ENCODE data around the gene ACAP2. TPM values are rescaled to one million over a fixed set of nuclear protein-coding genes. Genes with fewer than 3 reads are reported as not detected.

ACAP2 gene
- total RNA-seq, 4 donors from 2014 or later, result 31.8 to 85.8 (median 43.9) TPM

DNA sequence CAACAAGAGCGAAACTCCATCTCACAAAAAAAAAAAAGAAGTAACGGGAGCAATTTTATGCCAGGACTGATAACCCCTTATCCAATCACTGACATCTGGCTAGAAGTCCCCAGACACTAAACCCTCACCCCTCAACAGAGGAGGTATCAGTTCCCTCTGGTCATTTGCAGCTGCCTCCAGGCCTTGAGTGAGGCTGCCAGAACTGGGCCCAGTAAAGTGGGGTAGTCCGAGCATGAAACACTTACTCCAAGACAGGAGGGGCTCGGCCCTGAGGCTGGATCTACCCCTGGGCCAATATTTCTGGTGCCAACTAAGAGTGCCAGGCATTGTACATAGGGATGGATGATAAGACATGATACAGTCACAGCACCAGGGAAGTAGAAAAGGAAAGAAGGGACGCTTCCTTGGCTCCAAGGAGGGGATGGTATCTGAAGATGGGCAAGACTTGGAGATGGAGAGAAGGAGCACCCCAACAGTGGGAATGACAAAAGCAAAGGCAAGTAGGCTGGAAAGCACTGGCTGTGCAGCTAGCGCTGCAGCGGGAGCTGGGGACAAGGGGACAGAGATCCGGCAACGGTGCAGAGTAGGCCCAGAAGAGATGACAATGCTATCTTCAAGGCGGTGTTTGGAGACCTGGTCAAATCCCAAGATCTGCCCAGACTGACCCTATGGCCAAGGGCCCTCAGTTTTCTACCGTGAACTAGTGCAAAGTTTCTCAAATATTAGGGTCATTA is 174.1 kb downstream of the ACAP2 start:
- peaks cover 0 to 20% (median 0%) of the 10 kb centered on the region in 4 donors for H3K36me3 ChIP-seq
- peaks cover 21 to 30% (median 27%) of the 10 kb centered on the region in 4 donors for H3K4me1 ChIP-seq
- no peaks in the 10 kb centered on the region for H3K9me3 ChIP-seq
- no peak overlapping the region for H3K27ac ChIP-seq (replicated peaks in 1 of 4)
- no peak overlapping the region for H3K4me3 ChIP-seq
- no peak for DNase-seq (ENCODE audit: extremely low spot score)
- intact Hi-C loops (cut with DNase I), result no loop called here
- TF ChIP-seq POLR2A (IDR thresholded peaks at IDR 0.05; ENCODE audit: low read depth) (no peak), POLR2AphosphoS5 (IDR thresholded peaks at IDR 0.05) (no peak), EP300 (IDR thresholded peaks at IDR 0.05) (no peak)
- TF ChIP-seq, protein P1, sequence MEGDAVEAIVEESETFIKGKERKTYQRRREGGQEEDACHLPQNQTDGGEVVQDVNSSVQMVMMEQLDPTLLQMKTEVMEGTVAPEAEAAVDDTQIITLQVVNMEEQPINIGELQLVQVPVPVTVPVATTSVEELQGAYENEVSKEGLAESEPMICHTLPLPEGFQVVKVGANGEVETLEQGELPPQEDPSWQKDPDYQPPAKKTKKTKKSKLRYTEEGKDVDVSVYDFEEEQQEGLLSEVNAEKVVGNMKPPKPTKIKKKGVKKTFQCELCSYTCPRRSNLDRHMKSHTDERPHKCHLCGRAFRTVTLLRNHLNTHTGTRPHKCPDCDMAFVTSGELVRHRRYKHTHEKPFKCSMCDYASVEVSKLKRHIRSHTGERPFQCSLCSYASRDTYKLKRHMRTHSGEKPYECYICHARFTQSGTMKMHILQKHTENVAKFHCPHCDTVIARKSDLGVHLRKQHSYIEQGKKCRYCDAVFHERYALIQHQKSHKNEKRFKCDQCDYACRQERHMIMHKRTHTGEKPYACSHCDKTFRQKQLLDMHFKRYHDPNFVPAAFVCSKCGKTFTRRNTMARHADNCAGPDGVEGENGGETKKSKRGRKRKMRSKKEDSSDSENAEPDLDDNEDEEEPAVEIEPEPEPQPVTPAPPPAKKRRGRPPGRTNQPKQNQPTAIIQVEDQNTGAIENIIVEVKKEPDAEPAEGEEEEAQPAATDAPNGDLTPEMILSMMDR (IDR thresholded peaks at IDR 0.05), result no peak
- WGBS, result 90% methylated on average over 11 of the region's 11 CpGs
- H3K27me3 ChIP-seq, result no peaks in the 10 kb centered on the region

DNA sequence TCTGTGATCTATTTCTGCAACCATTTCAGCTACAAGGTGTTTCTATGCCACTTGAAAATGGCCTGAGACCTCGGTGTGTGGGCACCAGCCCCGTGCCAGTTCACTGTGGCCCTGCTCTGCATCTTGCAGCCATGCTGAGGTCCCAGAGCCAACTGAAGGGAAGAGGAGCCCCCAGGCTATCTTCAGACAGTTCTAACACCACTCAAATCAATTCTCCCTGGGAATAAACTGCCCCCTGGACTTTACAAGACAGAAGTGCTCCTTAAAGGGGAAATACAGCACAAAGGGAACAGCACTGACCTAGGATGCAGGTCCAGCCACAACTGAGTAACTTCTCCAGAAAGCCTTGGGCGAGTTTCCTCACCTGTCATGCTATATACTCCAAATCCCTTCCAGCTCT is 175.7 kb downstream of the ACAP2 start:
- intact Hi-C loops (cut with DNase I), result no loop called here
- H3K4me1 ChIP-seq, result peaks cover 20 to 28% (median 26%) of the 10 kb centered on the region in 4 donors
- H3K36me3 ChIP-seq, result peaks cover 0 to 20% (median 0%) of the 10 kb centered on the region in 4 donors
- no peaks in the 10 kb centered on the region for H3K9me3 ChIP-seq
- TF ChIP-seq POLR2A (IDR thresholded peaks at IDR 0.05; ENCODE audit: low read depth), result no peak
- TF ChIP-seq, protein P1 (IDR thresholded peaks at IDR 0.05), result no peak
- no peak for TF ChIP-seq EP300 (IDR thresholded peaks at IDR 0.05)
- no peak for TF ChIP-seq POLR2AphosphoS5 (IDR thresholded peaks at IDR 0.05)
- no peak overlapping the region for H3K4me3 ChIP-seq
- H3K27ac ChIP-seq (replicated peaks in 1 of 4), result no peak overlapping the region
- 93% methylated on average over 3 of the region's 3 CpGs for WGBS
- no peaks in the 10 kb centered on the region for H3K27me3 ChIP-seq
- no peak for DNase-seq (ENCODE audit: extremely low spot score)

DNA sequence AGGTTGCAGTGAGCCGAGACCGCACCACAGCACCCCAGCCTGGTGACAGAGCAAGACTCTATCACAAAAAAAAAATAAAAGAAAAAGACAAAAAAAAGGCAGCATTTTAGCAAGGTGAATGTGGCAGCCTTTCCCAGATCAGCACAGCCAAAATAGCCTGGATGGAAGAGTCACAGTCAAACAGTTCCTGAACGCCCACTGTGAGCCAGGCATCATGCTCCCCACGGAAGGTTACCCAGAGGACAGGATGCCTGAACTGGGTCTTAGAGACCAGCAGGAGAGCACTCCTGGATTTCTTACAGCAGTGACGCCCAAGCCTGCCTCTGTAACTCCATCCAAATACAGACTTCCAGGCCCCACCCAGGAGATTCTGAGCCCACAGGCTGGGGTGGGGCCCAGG is 176.4 kb downstream of the ACAP2 start:
- peaks cover 0 to 20% (median 0%) of the 10 kb centered on the region in 4 donors for H3K36me3 ChIP-seq
- no peaks in the 10 kb centered on the region for H3K27me3 ChIP-seq
- intact Hi-C loops (cut with DNase I), result no loop called here
- no peak overlapping the region for H3K27ac ChIP-seq (replicated peaks in 1 of 4)
- H3K4me3 ChIP-seq, result no peak overlapping the region
- DNase-seq (ENCODE audit: extremely low spot score), result no peak
- 86% methylated on average over 5 of the region's 5 CpGs for WGBS
- peaks cover 15 to 22% (median 20%) of the 10 kb centered on the region in 4 donors for H3K4me1 ChIP-seq
- TF ChIP-seq POLR2AphosphoS5 (IDR thresholded peaks at IDR 0.05) (no peak), EP300 (IDR thresholded peaks at IDR 0.05) (no peak), POLR2A (IDR thresholded peaks at IDR 0.05; ENCODE audit: low read depth) (no peak)
- TF ChIP-seq, protein P1 (IDR thresholded peaks at IDR 0.05), result no peak
- H3K9me3 ChIP-seq, result no peaks in the 10 kb centered on the region

DNA sequence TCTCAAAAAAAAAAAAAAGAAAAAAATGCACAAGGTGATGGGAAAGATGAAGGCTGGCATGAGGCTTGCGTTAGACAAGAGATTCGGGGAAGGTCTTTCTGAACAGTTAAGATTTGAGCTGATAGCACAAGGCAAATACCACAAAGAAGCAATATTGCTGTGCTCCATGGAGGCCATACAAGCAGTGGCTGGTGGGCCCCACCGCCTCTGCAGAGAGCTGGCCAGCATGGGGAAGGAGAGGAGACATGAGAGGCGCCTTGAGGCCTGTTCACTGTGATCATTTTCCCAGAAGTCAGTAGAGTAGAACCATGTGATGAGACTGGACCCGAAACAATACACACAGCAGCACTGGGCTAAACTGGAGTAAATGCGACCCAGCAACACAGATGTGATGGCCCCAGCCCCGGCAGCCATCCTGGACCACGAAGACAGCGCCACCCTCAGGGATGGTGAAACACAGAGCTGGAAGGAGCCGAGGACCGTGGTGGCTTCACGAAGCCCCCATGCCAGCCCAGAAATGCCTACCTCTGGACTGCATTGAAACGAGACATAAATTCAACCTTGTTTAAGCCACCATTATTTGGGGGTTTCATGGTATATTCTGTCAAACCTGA is 177.3 kb downstream of the ACAP2 start:
- intact Hi-C loops (cut with DNase I), result no loop called here
- H3K36me3 ChIP-seq, result peaks cover 0 to 20% (median 0%) of the 10 kb centered on the region in 4 donors
- H3K4me3 ChIP-seq, result no peak overlapping the region
- H3K27ac ChIP-seq (replicated peaks in 1 of 4), result no peak overlapping the region
- H3K27me3 ChIP-seq, result no peaks in the 10 kb centered on the region
- WGBS, result 88% methylated on average over 12 of the region's 13 CpGs
- no peak for DNase-seq (ENCODE audit: extremely low spot score)
- no peak for TF ChIP-seq POLR2AphosphoS5 (IDR thresholded peaks at IDR 0.05)
- no peak for TF ChIP-seq EP300 (IDR thresholded peaks at IDR 0.05)
- TF ChIP-seq POLR2A (IDR thresholded peaks at IDR 0.05; ENCODE audit: low read depth), result no peak
- H3K9me3 ChIP-seq, result no peaks in the 10 kb centered on the region
- H3K4me1 ChIP-seq, result peaks cover 21 to 27% (median 26%) of the 10 kb centered on the region in 4 donors

DNA sequence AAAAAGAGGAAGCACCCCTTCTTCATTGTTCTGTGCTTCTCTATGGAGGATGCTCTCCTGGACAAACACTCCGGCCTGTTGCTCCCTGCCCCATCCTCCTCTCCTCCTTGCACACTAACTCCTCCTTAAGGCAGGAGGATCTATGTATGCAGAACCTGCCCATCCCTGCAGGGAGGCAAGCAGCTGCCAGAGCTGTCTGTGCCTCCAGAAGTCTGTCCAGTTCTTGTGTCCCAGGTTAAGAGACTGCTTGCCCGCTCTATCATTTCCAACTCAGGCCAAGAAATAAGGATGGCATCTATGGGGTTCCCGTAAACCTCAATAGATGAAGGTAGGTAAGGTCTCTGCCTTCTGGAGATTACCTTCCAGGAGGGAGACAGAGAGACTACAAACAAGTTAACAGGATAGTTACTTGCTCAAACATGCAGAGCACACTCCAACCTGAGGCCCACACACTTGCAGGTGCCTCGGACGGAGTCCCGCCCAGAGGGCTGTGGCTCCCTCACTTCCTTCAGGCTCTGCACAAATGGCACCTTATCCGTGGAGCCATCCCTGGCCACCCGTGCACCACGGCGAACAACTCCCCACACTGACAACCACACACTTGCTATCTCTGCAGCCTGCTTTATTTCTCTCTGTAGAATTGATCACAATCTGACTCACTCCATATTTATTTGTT is 178.8 kb downstream of the ACAP2 start:
- H3K27ac ChIP-seq (replicated peaks in 1 of 4), result no peak overlapping the region
- DNase-seq (ENCODE audit: extremely low spot score), result no peak

More for the DNA sequence above, 178.8 kb downstream of the ACAP2 start:
- intact Hi-C loops (cut with DNase I), result no loop called here
- TF ChIP-seq POLR2A (IDR thresholded peaks at IDR 0.05; ENCODE audit: low read depth) (no peak), POLR2AphosphoS5 (IDR thresholded peaks at IDR 0.05) (no peak), EP300 (IDR thresholded peaks at IDR 0.05) (no peak)
- TF ChIP-seq, protein P1 (IDR thresholded peaks at IDR 0.05), result no peak
- Histone ChIP-seq H3K36me3 (peaks cover 0 to 20% (median 0%) of the 10 kb centered on the region in 4 donors), H3K27me3 (no peaks in the 10 kb centered on the region), H3K4me3 (no peak overlapping the region), H3K9me3 (no peaks in the 10 kb centered on the region), H3K4me1 (peaks cover 17 to 23% (median 22%) of the 10 kb centered on the region in 4 donors)
- WGBS, result 92% methylated on average over 10 of the region's 10 CpGs
